SH-SY5Y (cell line): ENCODE measurements around the gene GZMB.

ENCODE experiments used
- GATA2 ChIP-seq: IDR thresholded peaks from 2 replicates; pipeline ENCODE4 v1.6.1; 2011; ENCODE audit warnings: mild to moderate bottlenecking, low read depth, low read length
- GATA3 ChIP-seq: IDR thresholded peaks from 2 replicates; pipeline ENCODE4 v1.6.1; 2011; ENCODE audit warnings: low read depth, mild to moderate bottlenecking, low read length, moderate library complexity

DNA sequence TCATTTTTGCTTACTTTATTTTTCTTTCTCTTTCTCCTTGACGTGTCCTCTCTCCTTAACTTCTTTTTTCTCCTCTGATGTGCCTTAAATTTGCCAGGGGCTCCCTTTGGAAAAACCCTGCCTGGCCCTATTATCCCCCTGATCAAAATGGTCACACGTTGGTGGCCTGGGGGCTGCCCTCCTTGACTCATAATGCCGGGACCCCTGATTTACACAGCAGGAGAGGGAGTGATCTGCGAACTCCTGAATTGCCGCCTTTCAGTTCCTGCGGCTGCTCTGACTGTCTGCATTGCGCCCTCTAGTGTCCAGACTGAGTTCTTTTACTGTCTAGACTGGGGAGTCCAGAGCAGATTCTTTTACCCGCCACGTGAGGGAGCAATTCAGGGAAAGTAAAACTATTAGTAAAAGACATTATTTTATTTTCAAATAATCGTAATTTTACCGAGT, 44.8 kb upstream of the GZMB start:
- no peak for TF ChIP-seq GATA2
- no peak for TF ChIP-seq GATA3
